Mesenchymal stem cell (in vitro differentiated cells and primary cell): ENCODE results near the gene ATF3.

Experiments
- DNase-seq: peaks from one replicate; pipeline ENCODE4 v3.0.0-alpha.2; 2013
- H2AFZ ChIP-seq: one replicate; pipeline ENCODE4 v1.6.1; 2013; ENCODE audit warnings: low read depth, mild to moderate bottlenecking, control low read depth, inconsistent platforms, low read length, moderate library complexity
- H2AK5ac ChIP-seq: 2 replicates; pipeline ENCODE4 v1.6.1; 2013; ENCODE audit warnings: low read length, moderate library complexity, mild to moderate bottlenecking, inconsistent platforms; ENCODE audit not compliant: severe bottlenecking
- H2BK120ac ChIP-seq: one replicate; pipeline ENCODE4 v1.6.1; 2013; ENCODE audit warnings: low read depth, mild to moderate bottlenecking, inconsistent platforms, low read length, moderate library complexity
- H2BK12ac ChIP-seq, 2 experiments: one replicate each; pipeline ENCODE4 v1.6.1; 2013; ENCODE audit warnings: inconsistent platforms in 2 of 2, low read length in 2 of 2, mild to moderate bottlenecking in 2 of 2, moderate library complexity in 2 of 2, control low read depth in 1 of 2
- H2BK15ac ChIP-seq: one replicate; pipeline ENCODE4 v1.6.1; 2013; ENCODE audit warnings: mild to moderate bottlenecking, low read depth, inconsistent platforms; ENCODE audit not compliant: poor library complexity, severe bottlenecking
- H2BK5ac ChIP-seq: 2 replicates; pipeline ENCODE4 v1.6.1; 2013; ENCODE audit warnings: low read depth, mild to moderate bottlenecking, low read length, control low read depth, inconsistent platforms; ENCODE audit not compliant: poor library complexity, severe bottlenecking
- H3K14ac ChIP-seq, 2 experiments: one replicate each; pipeline ENCODE4 v1.6.1; 2013; ENCODE audit warnings: inconsistent platforms in 2 of 2, low read length in 2 of 2, control low read depth in 1 of 2, mild to moderate bottlenecking in 1 of 2, moderate library complexity in 1 of 2
- H3K18ac ChIP-seq, 2 experiments: one replicate each; pipeline ENCODE4 v1.6.1; 2013; ENCODE audit warnings: inconsistent platforms in 2 of 2, low read length in 2 of 2, control low read depth in 1 of 2, low read depth in 1 of 2, mild to moderate bottlenecking in 1 of 2
- H3K23ac ChIP-seq, 2 experiments: one replicate each; pipeline ENCODE4 v1.6.1; 2013; ENCODE audit warnings: inconsistent platforms in 2 of 2, low read length in 2 of 2, mild to moderate bottlenecking in 2 of 2, moderate library complexity in 2 of 2, control low read depth in 1 of 2
- H3K27ac ChIP-seq: 2 replicates; pipeline ENCODE4 v1.5.1; 2013; ENCODE audit warnings: mild to moderate bottlenecking, moderate library complexity, low read length, control low read depth, inconsistent platforms; ENCODE audit not compliant: poor library complexity, severe bottlenecking
- H3K27me3 ChIP-seq, 2 experiments: 2 replicates each; pipeline versions ENCODE4 v1.6.1 to v1.7.0; 2013; ENCODE audit warnings: low read length in 2 of 2, mild to moderate bottlenecking in 2 of 2, moderate library complexity in 2 of 2, control low read depth in 1 of 2, inconsistent platforms in 1 of 2; ENCODE audit not compliant: control insufficient read depth in 1 of 2, insufficient read depth in 1 of 2
- H3K36me3 ChIP-seq, 2 experiments: 2 replicates each; pipeline versions ENCODE4 v1.6.1 to v1.7.0; 2013; ENCODE audit warnings: low read length in 2 of 2, control low read depth in 1 of 2, inconsistent platforms in 1 of 2, low read depth in 1 of 2, mild to moderate bottlenecking in 1 of 2; ENCODE audit not compliant: insufficient read depth in 2 of 2, control insufficient read depth in 1 of 2
- H3K4ac ChIP-seq, 2 experiments: one replicate each; pipeline ENCODE4 v1.6.1; 2013; ENCODE audit warnings: inconsistent platforms in 2 of 2, low read length in 2 of 2, mild to moderate bottlenecking in 2 of 2, moderate library complexity in 2 of 2, control low read depth in 1 of 2, low read depth in 1 of 2
- H3K4me1 ChIP-seq: 2 replicates; pipeline ENCODE4 v1.6.1; 2013; ENCODE audit warnings: low read depth, low read length, control low read depth; ENCODE audit not compliant: control insufficient read depth, insufficient read depth
- H3K4me2 ChIP-seq: 2 replicates; pipeline ENCODE4 v1.6.1; 2013; ENCODE audit warnings: low read length, mild to moderate bottlenecking, inconsistent platforms; ENCODE audit not compliant: poor library complexity, severe bottlenecking
- H3K4me3 ChIP-seq, 2 experiments: 2 replicates each; pipeline versions ENCODE4 v1.5.1 to v1.7.0; 2013; ENCODE audit warnings: low read length in 2 of 2, mild to moderate bottlenecking in 2 of 2, control low read depth in 1 of 2, low read depth in 1 of 2; ENCODE audit not compliant: insufficient read depth in 1 of 2
- H3K79me1 ChIP-seq: replicated peaks from 2 replicates; pipeline ENCODE4 v1.6.1; 2013; ENCODE audit warnings: mild to moderate bottlenecking, control low read depth, low read length, inconsistent platforms; ENCODE audit not compliant: poor library complexity, severe bottlenecking
- H3K9ac ChIP-seq: 2 replicates; pipeline ENCODE4 v1.7.0; 2013; ENCODE audit warnings: mild to moderate bottlenecking, low read length, moderate library complexity
- H3K9me3 ChIP-seq: 2 replicates; pipeline ENCODE4 v1.7.0; 2013; ENCODE audit warnings: mild to moderate bottlenecking, low read length; ENCODE audit not compliant: control insufficient read depth
- H4K8ac ChIP-seq: one replicate; pipeline ENCODE4 v1.6.1; 2013; ENCODE audit warnings: inconsistent platforms, mild to moderate bottlenecking, low read length, moderate library complexity
- H4K91ac ChIP-seq: one replicate; pipeline ENCODE4 v1.6.1; 2013; ENCODE audit warnings: mild to moderate bottlenecking, low read length, inconsistent platforms
- WGBS: methylation state at CpG from one replicate; pipeline ENCODE4 v1.1.7; 2013; ENCODE audit warnings: mixed read lengths; 5-methylcytosine and 5-hydroxymethylcytosine counted together

ATF3 gene

DNA sequence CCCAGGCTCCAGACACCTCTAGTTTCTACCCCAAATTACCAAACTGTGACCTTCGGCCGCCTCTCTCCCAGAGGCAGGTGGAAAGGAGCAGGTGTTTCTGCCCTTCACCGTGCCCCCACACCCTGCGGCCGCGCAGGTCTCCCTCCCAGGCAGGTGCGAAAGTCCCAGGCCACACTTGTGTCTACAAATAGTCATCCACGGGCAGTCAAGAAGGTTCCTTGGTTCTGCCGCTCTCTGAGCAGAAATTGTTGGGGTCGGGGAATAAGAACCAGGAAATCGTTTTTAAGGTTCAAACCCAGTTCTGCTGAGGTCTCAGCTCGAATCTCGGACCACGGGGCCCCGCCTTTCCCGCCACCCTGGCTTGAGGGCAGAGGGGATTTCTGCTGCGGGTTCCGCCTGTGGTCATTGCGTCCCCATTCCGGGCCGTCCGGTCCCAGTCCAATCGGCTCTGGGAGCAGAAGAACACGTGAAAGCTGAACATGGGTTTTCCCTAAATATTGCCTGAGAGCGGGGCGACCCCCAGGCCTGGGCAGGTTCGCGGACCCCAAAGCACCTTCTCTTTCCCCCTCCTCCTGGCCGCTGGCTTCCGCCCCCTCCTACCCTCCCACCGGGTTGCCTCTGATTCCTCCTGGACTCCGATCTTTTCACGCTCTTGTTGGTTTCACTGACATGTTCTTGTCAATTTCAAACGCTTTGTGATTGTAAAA is 1.2 kb upstream of the ATF3 start:
- Histone ChIP-seq H3K9me3 (peaks cover 4% of the 10 kb centered on the region), H4K91ac (no peak overlapping the region), H3K27me3 (peaks cover 44 to 57% of the 10 kb centered on the region in 2 experiments), H2AK5ac (no peak overlapping the region), H3K36me3 (no peaks in the 10 kb centered on the region), H2BK12ac (peak overlapping the region in 1 of 2 experiments; percentile 74), H3K79me1 (peaks cover 8% of the 10 kb centered on the region), H3K4me1 (peaks cover 21% of the 10 kb centered on the region), H2BK5ac (no peak overlapping the region), H2AFZ (no peak overlapping the region), H3K18ac (peak overlapping the region; percentile 46 to 63), H3K27ac (no peak overlapping the region), H3K9ac (peak overlapping the region; percentile 92), H3K4me3 (peak overlapping the region in 1 of 2 experiments; percentile 75), H3K23ac (peak overlapping the region in 1 of 2 experiments; percentile 66), H3K4me2 (peak overlapping the region; percentile 99), H4K8ac (no peak overlapping the region), H3K4ac (no peak overlapping the region), H2BK120ac (no peak overlapping the region), H2BK15ac (peak overlapping the region; percentile 92), H3K14ac (no peak overlapping the region)
- DNase-seq: peak; percentile 64
- WGBS: 3% methylated on average over 34 of the region's 34 CpGs

DNA sequence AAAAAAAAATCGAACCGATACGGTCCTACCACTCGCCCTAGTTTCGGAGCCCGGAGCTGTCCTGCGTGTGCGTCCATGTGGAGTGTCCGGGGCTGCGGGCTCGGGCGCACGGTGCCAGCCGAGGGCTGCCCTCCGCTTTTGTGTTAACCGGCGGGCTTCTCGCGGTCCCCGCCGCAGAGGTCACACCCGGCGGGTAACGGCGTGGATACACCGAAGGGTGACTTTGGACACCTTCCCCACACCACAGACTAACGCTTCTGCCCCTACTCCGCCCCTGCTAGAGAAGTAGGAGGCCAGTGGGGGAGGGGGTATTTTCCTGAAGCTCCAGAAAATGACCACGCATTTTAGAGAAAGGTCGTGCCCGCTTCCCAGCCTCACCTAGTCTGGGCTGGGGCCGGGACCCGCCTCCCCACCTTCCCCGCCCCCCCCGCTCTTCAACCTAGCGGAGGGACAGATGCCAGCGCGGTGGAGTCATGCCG is 609 bp upstream of the ATF3 start:
- no peak for DNase-seq

DNA sequence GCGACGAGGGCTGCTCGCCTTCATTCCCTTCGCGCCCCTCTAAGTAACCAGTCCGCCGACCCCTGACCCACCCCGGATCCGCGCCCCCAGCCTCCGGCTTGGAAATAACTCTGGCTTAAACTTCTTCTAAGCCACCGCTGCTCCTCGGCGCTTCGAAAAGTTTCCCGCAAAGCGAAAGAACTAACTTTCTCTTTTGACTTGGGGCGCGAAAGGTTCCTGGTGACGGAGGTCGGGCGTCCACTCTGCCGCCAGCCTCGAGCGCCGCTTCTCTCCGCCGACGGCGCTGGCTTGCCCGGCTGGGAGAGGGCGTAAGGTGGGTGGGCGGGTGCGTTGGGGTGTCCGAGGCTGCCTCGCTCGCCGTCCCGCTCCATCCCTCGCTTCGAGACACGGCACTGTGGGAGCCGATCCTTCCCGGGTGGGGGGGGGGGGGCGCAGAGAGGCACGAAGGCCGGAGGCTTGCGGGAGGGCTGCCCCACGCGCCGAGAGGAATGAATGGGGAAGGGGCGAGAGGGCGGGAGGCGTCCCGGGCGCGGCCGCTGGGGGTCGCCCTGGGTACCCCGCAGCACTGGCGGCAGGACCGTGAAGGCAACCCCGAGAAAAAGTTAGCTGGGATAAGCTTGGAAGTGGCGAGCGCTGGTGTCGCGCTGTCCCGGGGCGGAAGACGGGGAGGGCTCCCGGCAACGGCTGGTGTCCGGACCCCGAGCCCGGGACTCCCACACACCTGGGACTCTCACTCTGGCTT is 569 bp downstream of the ATF3 start:
- Histone ChIP-seq H3K4me3 (peak overlapping the region; percentile 71 to 90), H2BK120ac (no peak overlapping the region), H3K14ac (no peak overlapping the region), H3K18ac (peak overlapping the region; percentile 21 to 85), H3K9me3 (peaks cover 3% of the 10 kb centered on the region), H3K27ac (peak overlapping the region; percentile 39), H3K4me1 (peaks cover 23% of the 10 kb centered on the region), H3K79me1 (peaks cover 20% of the 10 kb centered on the region), H2BK5ac (no peak overlapping the region), H4K91ac (peak overlapping the region; percentile 53), H3K36me3 (no peaks in the 10 kb centered on the region), H3K9ac (peak overlapping the region; percentile 98), H2AK5ac (no peak overlapping the region), H2BK15ac (peak overlapping the region; percentile 77), H4K8ac (peak overlapping the region; percentile 86), H2BK12ac (peak overlapping the region in 1 of 2 experiments; percentile 10), H3K4ac (peak overlapping the region in 1 of 2 experiments; percentile 27), H3K4me2 (peak overlapping the region; percentile 99), H3K23ac (peak overlapping the region in 1 of 2 experiments; percentile 100), H2AFZ (no peak overlapping the region), H3K27me3 (peaks cover 40% of the 10 kb centered on the region in 2 experiments)
- DNase-seq: peak; percentile 55
- WGBS: under 1% methylated on average over 45 of the region's 75 CpGs

More for the DNA sequence above, 609 bp upstream of the ATF3 start:
- H3K23ac ChIP-seq: peak overlapping the region in 1 of 2 experiments; percentile 78
- peaks cover 42 to 51% of the 10 kb centered on the region in 2 experiments for H3K27me3 ChIP-seq
- H3K4me1 ChIP-seq: peaks cover 21% of the 10 kb centered on the region
- H3K36me3 ChIP-seq: no peaks in the 10 kb centered on the region
- peak overlapping the region; percentile 71 to 75 for H3K4me3 ChIP-seq
- no peak overlapping the region for H3K14ac ChIP-seq
- no peak overlapping the region for H2BK15ac ChIP-seq
- peak overlapping the region; percentile 48 for H2BK5ac ChIP-seq
- peaks cover 4% of the 10 kb centered on the region for H3K9me3 ChIP-seq
- peak overlapping the region; percentile 92 for H3K9ac ChIP-seq
- no peak overlapping the region for H3K4ac ChIP-seq
- no peak overlapping the region for H2AK5ac ChIP-seq
- H3K27ac ChIP-seq: no peak overlapping the region
- peak overlapping the region; percentile 31 for H4K8ac ChIP-seq
- peak overlapping the region; percentile 55 to 91 for H3K18ac ChIP-seq
- peak overlapping the region; percentile 4 for H4K91ac ChIP-seq
- peak overlapping the region; percentile 27 for H2BK120ac ChIP-seq
- peaks cover 12% of the 10 kb centered on the region for H3K79me1 ChIP-seq
- H2AFZ ChIP-seq: no peak overlapping the region
- peak overlapping the region; percentile 99 for H3K4me2 ChIP-seq
- WGBS: under 1% methylated on average over 20 of the region's 39 CpGs
- H2BK12ac ChIP-seq: peak overlapping the region in 1 of 2 experiments; percentile 88
